Body of pancreas (tissue), 4 donors: Measurements from ENCODE around the gene DPP7.

Experiments used
- CTCF ChIP-seq, 7 experiments: fragments of 450-650 bp in 4 of 7; fragments of 200-600 bp in 3 of 7; sonication (generic) in 3 of 7; IDR thresholded peaks; one replicate each; pipeline ENCODE4 v1.5.1; 2016 to 2019; ENCODE audit warnings: antibody characterized with exemption in 7 of 7
- POLR2A ChIP-seq, 3 donors: fragments of 450-650 bp; IDR thresholded peaks; one replicate each; pipeline ENCODE4 v1.6.1; 2016; ENCODE audit warnings: antibody characterized with exemption in 3 of 3, mild to moderate bottlenecking in 2 of 3

- no peak for TF ChIP-seq CTCF (IDR thresholded peaks at IDR 0.05)
- TF ChIP-seq POLR2A (IDR thresholded peaks at IDR 0.05), result no peak
These were observed 2.8 kb upstream of the DPP7 start for GRCh38 chr9:137117269-137117731.
